Choroid plexus epithelial cell (primary cell): ENCODE data around the gene CTCF.

Experiments used
- DNase-seq: peaks from one replicate; pipeline ENCODE4 v3.0.0-alpha.2; 2010; ENCODE audit warnings: low read depth
- H3K4me3 ChIP-seq: 2 replicates; pipeline ENCODE4 v1.5.1; 2011; ENCODE audit warnings: low read depth, mild to moderate bottlenecking, control low read depth, low read length, moderate library complexity
- TF ChIP-seq, protein P1 (sequence below): conservative IDR thresholded peaks from 2 replicates; pipeline ENCODE4 v1.5.1; 2011; ENCODE audit warnings: low read depth, mild to moderate bottlenecking, control low read depth, inconsistent platforms, low read length, moderate library complexity

CTCF gene

DNA sequence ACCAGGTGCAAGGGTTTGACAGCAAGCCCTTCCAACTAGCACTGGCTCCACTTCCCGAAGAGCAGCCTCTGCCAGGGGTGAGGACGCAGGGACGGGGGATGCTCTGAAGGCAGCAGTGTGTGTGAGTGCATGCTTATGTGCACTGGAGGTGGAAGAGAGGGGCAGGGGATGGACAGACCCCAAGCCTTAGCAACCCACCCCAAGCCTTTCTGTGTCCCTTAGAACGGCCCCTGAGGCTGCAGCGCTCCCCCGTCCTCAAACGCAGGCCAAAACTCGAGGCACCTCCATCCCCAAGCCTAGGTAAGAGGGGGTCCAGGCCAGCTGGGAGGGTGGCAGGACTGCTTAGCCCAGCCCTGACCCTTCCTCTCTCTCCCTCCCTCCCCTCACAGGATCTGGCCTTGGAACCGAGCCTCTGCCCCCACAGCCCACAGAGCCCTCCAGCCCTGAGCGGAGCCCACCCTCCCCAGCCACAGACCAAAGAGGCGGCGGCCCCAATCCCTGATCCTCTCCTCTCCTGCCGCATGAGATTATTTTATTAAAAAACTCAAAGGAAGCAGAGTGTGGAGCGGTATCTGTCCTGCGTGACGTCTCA is 94.8 kb downstream of the CTCF start:
- TF ChIP-seq, protein P1, sequence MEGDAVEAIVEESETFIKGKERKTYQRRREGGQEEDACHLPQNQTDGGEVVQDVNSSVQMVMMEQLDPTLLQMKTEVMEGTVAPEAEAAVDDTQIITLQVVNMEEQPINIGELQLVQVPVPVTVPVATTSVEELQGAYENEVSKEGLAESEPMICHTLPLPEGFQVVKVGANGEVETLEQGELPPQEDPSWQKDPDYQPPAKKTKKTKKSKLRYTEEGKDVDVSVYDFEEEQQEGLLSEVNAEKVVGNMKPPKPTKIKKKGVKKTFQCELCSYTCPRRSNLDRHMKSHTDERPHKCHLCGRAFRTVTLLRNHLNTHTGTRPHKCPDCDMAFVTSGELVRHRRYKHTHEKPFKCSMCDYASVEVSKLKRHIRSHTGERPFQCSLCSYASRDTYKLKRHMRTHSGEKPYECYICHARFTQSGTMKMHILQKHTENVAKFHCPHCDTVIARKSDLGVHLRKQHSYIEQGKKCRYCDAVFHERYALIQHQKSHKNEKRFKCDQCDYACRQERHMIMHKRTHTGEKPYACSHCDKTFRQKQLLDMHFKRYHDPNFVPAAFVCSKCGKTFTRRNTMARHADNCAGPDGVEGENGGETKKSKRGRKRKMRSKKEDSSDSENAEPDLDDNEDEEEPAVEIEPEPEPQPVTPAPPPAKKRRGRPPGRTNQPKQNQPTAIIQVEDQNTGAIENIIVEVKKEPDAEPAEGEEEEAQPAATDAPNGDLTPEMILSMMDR: no peak
- DNase-seq: no peak
- H3K4me3 ChIP-seq: no peak overlapping the region

DNA sequence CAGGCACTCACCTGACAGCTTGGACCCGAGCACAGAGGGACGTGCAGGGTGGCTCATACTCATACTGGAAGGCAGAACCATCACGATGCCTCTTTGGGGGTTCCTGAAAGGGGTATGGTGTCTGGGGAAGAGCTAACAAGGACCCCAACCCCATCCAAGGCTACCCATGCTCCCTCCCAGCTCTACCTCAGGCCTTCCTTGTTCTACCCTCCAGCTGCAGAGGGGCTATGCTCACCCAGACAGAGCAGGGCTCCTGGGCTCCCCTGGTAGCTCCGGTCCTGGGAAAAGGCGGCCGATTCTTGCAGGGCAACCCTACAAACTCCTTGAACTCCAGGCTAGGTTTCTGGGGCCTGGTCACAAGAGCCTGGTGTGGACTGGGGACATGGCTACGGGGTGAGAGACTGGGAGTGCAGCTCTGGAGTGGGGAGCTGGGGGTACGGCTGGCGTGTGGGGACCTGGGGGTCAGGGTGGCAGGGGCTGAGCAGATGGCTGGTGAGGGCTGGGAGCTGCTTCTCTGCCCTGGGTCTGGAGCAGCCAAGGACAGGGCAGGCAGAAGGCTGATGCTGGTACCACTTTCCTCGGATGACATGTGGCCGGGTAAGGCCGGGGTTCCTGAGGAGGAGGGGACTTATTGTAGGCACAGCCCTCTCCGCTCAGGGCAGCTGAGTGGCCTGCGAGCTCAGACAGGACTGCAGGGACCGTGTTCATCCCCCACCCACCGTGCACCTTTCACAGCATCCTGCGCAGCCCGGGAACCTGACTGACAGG is 95.6 kb downstream of the CTCF start:
- no peak overlapping the region for H3K4me3 ChIP-seq
- TF ChIP-seq, protein P1: no peak
- no peak for DNase-seq

DNA sequence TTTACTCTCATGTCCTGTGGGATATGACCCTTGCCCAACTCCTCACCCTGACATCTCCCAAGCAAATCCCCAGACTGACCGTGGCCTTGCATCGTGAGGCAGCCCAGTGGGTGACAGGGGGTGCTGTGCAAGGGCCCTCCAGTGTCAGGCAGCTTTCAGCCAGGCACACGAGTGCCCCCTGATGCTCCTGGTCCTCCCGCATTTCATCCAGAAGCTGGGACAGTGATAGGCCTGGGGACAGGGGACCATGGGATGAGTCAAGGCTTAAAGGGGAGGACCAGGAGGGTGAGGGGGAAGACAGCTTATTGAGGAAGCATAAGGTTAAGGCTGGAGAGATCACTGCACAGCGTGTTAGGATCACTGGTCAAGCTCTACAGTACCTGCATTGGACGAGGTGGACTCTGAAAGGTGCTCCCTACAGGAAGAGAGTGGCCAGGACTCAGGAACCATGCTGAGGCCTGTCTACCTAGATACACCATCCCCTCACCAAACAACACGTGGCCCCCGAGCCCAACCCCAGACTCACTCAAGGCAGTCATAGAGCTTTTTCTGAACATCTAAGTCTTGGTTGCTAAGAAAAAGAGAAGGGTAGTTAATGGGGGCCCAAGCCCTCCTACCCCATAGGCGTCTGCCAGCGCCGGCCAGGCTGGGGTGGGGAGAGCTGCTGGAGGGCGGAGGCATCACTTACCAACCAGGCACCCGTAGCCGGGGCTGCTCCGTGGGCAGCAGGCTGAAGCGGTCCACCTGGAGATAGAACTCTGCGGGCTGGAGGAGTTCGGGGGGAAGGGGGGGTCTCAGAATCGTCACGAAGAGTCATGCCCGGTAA is 96.7 kb downstream of the CTCF start:
- H3K4me3 ChIP-seq: peak overlapping the region; percentile 86
- no peak for DNase-seq

DNA sequence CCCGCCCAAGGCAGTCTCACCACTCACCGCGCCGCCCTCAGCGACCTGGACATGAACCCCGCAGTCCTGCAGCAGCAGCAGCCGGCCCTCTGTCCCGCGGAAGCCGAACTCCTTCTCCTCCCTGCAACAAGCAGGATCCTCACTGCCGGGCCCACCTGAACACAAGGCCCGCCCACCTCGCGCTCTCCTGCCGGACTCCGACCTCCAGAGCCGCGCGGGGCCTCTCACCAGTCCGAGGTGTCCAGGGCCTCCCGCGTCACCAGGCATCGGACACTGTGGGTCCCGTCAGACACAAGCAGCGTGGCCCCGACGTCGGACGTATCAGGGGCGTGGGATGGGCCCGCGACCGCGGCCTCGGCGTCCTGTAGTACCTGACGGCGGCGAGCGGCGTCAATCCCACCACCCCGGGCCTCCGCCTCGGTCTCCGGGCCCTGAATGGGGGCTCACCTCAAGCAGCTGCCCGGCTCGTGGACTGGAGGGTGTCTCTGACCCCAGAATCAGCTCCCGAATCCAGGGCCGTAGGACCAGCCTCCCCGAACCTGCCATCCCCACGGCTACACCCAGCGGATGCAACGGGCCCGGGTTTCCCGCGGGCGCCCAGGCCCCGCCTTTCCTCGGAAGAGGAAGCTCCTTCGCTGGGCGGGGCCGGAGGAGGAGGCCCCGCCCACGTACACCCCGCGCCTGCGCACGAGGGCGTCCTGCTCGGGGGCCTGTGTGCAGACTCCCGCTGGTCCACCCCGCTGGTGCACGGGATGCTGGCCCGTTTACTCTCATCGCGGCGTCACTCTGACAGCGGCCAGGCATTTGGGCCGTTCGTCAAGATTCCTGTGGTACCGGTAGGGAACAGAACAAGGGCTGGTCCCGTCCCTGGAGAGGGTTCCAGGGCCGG is 97.6 kb downstream of the CTCF start, which contains the start of gene ACD:
TSS of gene ACD (minus strand) at position 586 of the 889 bp plus-strand sequence. CDS start at position 546, 40 bp downstream.
- peak within 1 kb of the TSS; percentile 86 for H3K4me3 ChIP-seq
- TF ChIP-seq, protein P1: no peak
- peak; percentile 91 for DNase-seq

More for the DNA sequence above, 96.7 kb downstream of the CTCF start:
- TF ChIP-seq, protein P1: no peak

DNA sequence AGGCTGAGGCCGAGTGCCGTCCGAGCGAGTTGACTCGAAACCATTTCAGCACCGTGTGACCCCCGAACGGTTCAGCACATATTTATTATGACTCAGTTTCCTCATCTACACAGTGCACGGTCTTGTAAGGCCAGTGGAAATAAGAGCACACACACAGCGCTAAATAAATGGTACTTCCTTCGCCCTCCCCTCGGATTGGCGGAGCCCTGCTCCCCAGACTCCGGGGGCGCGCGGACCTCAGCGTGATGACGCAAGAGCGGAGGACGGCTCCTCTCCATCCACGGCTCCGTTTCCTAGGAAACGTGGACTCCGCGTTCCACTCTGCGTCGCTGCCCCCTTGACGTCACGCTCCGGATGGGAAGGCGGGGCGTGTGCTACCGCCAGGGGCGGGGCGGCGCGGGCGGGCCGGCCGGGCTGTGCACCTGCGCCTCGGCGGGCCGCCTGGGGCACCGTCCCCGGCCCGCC is 98.3 kb downstream of the CTCF start, which contains the start of gene PARD6A:
TSS of gene PARD6A (plus strand) at position 397 of the 465 bp plus-strand sequence. CDS start 79 bp downstream, outside the sequence.
- peak within 1 kb of the TSS; percentile 86 for H3K4me3 ChIP-seq
- TF ChIP-seq, protein P1: no peak
- peak; percentile 97 for DNase-seq
